ENCODE results near the gene HTRA3. TPM values are rescaled to one million over a fixed set of nuclear protein-coding genes. Genes with fewer than 3 reads are reported as not detected.

The HTRA3 gene
- polyA plus RNA-seq, 1 donor from 2014 or later = not detected

- Histone ChIP-seq H3K79me2 (replicated peaks; ENCODE audit: insufficient read depth, low read length) (no peaks in the 10 kb centered on the region), H3K4me2 (ENCODE audit: low read length) (no peak overlapping the region), H4K20me1 (ENCODE audit: insufficient read depth) (no peaks in the 10 kb centered on the region), H3K4me3 (ENCODE audit: low read length) (no peak overlapping the region), H3K27ac (ENCODE audit: low read length) (no peak overlapping the region), H3K9me3 (ENCODE audit: low read length) (no peaks in the 10 kb centered on the region), H2AFZ (ENCODE audit: low read depth, low read length) (no peak overlapping the region), H3K9me2 (ENCODE audit: insufficient read depth, low read length) (no peaks in the 10 kb centered on the region), H3K9ac (ENCODE audit: low read length) (no peak overlapping the region), H3F3A (ENCODE audit: insufficient read depth, low read length, poor library complexity, severe bottlenecking) (no peaks in the 10 kb centered on the region), H3K27me3 (ENCODE audit: insufficient read depth, low read depth, low read length) (no peaks in the 10 kb centered on the region), H3K36me3 (ENCODE audit: insufficient read depth, low read length) (no peaks in the 10 kb centered on the region)
- TF ChIP-seq EZH2 (IDR thresholded peaks at IDR 0.05; ENCODE audit: borderline replicate concordance, insufficient read depth, low read length, poor library complexity, severe bottlenecking) (no peak), TAF1 (IDR thresholded peaks at IDR 0.05; ENCODE audit: low read depth) (no peak), EP300 (conservative IDR thresholded peaks at IDR 0.05; ENCODE audit: poor library complexity, severe bottlenecking) (no peak), SMC3 (conservative IDR thresholded peaks at IDR 0.05; ENCODE audit: poor library complexity) (no peak), REST (IDR thresholded peaks at IDR 0.05; ENCODE audit: borderline replicate concordance) (no peak), POLR2AphosphoS5 (IDR thresholded peaks at IDR 0.05) (no peak), CTCF (IDR thresholded peaks at IDR 0.05; ENCODE audit: poor library complexity, severe bottlenecking) (no peak), MXI1 (conservative IDR thresholded peaks at IDR 0.05; ENCODE audit: poor library complexity, severe bottlenecking) (no peak), RAD21 (conservative IDR thresholded peaks at IDR 0.05) (no peak)
Observed at GRCh38 chr4:8353158-8353669, 83.7 kb downstream of the HTRA3 start.

GRCh38 chr4:8353912-8354453, 84.4 kb downstream of the HTRA3 start:
- H3K9me3 ChIP-seq (ENCODE audit: low read length) = no peaks in the 10 kb centered on the region
- no peak overlapping the region for H3K9ac ChIP-seq (ENCODE audit: low read length)
- H2AFZ ChIP-seq (ENCODE audit: low read depth, low read length) = no peak overlapping the region
- no peak overlapping the region for H3K4me3 ChIP-seq (ENCODE audit: low read length)
- TF ChIP-seq REST (IDR thresholded peaks at IDR 0.05; ENCODE audit: borderline replicate concordance) (no peak), SMC3 (conservative IDR thresholded peaks at IDR 0.05; ENCODE audit: poor library complexity) (no peak), TAF1 (IDR thresholded peaks at IDR 0.05; ENCODE audit: low read depth) (no peak), EP300 (conservative IDR thresholded peaks at IDR 0.05; ENCODE audit: poor library complexity, severe bottlenecking) (no peak), MXI1 (conservative IDR thresholded peaks at IDR 0.05; ENCODE audit: poor library complexity, severe bottlenecking) (no peak), POLR2AphosphoS5 (IDR thresholded peaks at IDR 0.05) (no peak), RAD21 (conservative IDR thresholded peaks at IDR 0.05) (no peak), CTCF (IDR thresholded peaks at IDR 0.05; ENCODE audit: poor library complexity, severe bottlenecking) (no peak), EZH2 (IDR thresholded peaks at IDR 0.05; ENCODE audit: borderline replicate concordance, insufficient read depth, low read length, poor library complexity, severe bottlenecking) (no peak)
- H3K4me2 ChIP-seq (ENCODE audit: low read length) = no peak overlapping the region
- H3K36me3 ChIP-seq (ENCODE audit: insufficient read depth, low read length) = no peaks in the 10 kb centered on the region
- no peak overlapping the region for H3K27ac ChIP-seq (ENCODE audit: low read length)
- H3K79me2 ChIP-seq (replicated peaks; ENCODE audit: insufficient read depth, low read length) = no peaks in the 10 kb centered on the region
- H3K27me3 ChIP-seq (ENCODE audit: insufficient read depth, low read depth, low read length) = no peaks in the 10 kb centered on the region
- no peaks in the 10 kb centered on the region for H3F3A ChIP-seq (ENCODE audit: insufficient read depth, low read length, poor library complexity, severe bottlenecking)
- no peaks in the 10 kb centered on the region for H4K20me1 ChIP-seq (ENCODE audit: insufficient read depth)
- H3K9me2 ChIP-seq (ENCODE audit: insufficient read depth, low read length) = no peaks in the 10 kb centered on the region

Data from neural cell (in vitro differentiated cells).